Transverse colon (tissue), 4 donors: Measurements from ENCODE around the gene RAB2B. TPM values are rescaled to one million over a fixed set of nuclear protein-coding genes. Genes with fewer than 3 reads are reported as not detected.

Experiments
- DNase-seq: peaks from one replicate; pipeline ENCODE4 v3.0.0-alpha.2; 2019
- H3K27ac ChIP-seq, 4 donors: fragments of 200-600 bp; sonication (generic); 2 replicates each; pipeline ENCODE4 v1.5.1; 2016 to 2018; ENCODE audit warnings: inconsistent platforms in 4 of 4
- H3K27me3 ChIP-seq: fragments of 200-600 bp; sonication (generic); 2 replicates; pipeline ENCODE4 v1.5.1; 2017; ENCODE audit warnings: inconsistent platforms
- H3K36me3 ChIP-seq, 4 donors: fragments of 200-600 bp; sonication (generic); 2 replicates each; pipeline ENCODE4 v1.5.1; 2017 to 2019; ENCODE audit warnings: inconsistent platforms in 4 of 4
- H3K4me1 ChIP-seq, 4 donors: fragments of 200-600 bp; sonication (generic); 2 replicates each; pipeline ENCODE4 v1.5.1; 2017 to 2020; ENCODE audit warnings: inconsistent platforms in 4 of 4
- H3K4me3 ChIP-seq, 4 donors: fragments of 200-600 bp; sonication (generic); 1 replicate in 1 of 4; 2 replicates in 3 of 4; pipeline versions ENCODE4 v1.5.1 to v1.6.1; 2017 to 2019; ENCODE audit warnings: inconsistent platforms in 4 of 4
- H3K9me3 ChIP-seq, 2 donors: fragments of 200-600 bp; sonication (generic); 2 replicates each; pipeline ENCODE4 v1.5.1; 2017 to 2019; ENCODE audit warnings: inconsistent platforms in 2 of 2
- EP300 ChIP-seq: sonication (generic); formaldehyde crosslinking; IDR thresholded peaks from one replicate; pipeline ENCODE4 v1.6.1; 2017; ENCODE audit warnings: antibody characterized with exemption, low read depth
- POLR2A ChIP-seq: fragments of 450-650 bp; IDR thresholded peaks from one replicate; pipeline ENCODE4 v1.6.1; 2016; ENCODE audit warnings: antibody characterized with exemption, mild to moderate bottlenecking, moderate library complexity
- POLR2AphosphoS5 ChIP-seq, 3 donors: sonication (generic); formaldehyde crosslinking; IDR thresholded peaks; one replicate each; pipeline ENCODE4 v1.6.1; 2016; ENCODE audit warnings: antibody characterized with exemption in 3 of 3
- WGBS, 2 donors: methylation state at CpG; one replicate each; pipeline ENCODE4 v1.1.5; 2018; ENCODE audit warnings: low coverage in 1 of 2; 5-methylcytosine and 5-hydroxymethylcytosine counted together
- in situ Hi-C, 4 donors: fragments of 200-750 bp; cut with MboI; loops; one replicate each; pipeline versions ENCODE4 v1.15.0 to v1.15.1; 2017; ENCODE audit warnings: low sequenced_read_pairs in 3 of 4, low pct_ligation_motif_present in 1 of 4, low pct_unique_long_range_greater_than_20kb in 1 of 4
- intact Hi-C: fragments of 100-400 bp; cut with DNase I; formaldehyde crosslinking; loops from one replicate; pipeline ENCODE4 v1.15.1; 2023; ENCODE audit warnings: low total_unique reads
- total RNA-seq, 4 donors: library from RNA; depleted of rRNA; stranded (reverse); fragments of >200 nt; gene quantifications; one replicate each; pipeline ENCODE4 v1.1.0, GENCODE V29; 2016
- TF ChIP-seq, protein P1 (sequence below), 5 experiments: fragments of 200-600 bp in 3 of 5; fragments of 450-650 bp in 2 of 5; sonication (generic) in 3 of 5; IDR thresholded peaks; 1 replicate in 2 of 5; 2 replicates in 3 of 5; pipeline ENCODE4 v1.5.1; 2016 to 2017; ENCODE audit warnings: antibody characterized with exemption in 5 of 5, inconsistent platforms in 3 of 5, mild to moderate bottlenecking in 2 of 5, moderate library complexity in 1 of 5

Gene RAB2B
- total RNA-seq, 4 donors from 2014 or later, result 7.1 to 24.5 (median 13.7) TPM

DNA sequence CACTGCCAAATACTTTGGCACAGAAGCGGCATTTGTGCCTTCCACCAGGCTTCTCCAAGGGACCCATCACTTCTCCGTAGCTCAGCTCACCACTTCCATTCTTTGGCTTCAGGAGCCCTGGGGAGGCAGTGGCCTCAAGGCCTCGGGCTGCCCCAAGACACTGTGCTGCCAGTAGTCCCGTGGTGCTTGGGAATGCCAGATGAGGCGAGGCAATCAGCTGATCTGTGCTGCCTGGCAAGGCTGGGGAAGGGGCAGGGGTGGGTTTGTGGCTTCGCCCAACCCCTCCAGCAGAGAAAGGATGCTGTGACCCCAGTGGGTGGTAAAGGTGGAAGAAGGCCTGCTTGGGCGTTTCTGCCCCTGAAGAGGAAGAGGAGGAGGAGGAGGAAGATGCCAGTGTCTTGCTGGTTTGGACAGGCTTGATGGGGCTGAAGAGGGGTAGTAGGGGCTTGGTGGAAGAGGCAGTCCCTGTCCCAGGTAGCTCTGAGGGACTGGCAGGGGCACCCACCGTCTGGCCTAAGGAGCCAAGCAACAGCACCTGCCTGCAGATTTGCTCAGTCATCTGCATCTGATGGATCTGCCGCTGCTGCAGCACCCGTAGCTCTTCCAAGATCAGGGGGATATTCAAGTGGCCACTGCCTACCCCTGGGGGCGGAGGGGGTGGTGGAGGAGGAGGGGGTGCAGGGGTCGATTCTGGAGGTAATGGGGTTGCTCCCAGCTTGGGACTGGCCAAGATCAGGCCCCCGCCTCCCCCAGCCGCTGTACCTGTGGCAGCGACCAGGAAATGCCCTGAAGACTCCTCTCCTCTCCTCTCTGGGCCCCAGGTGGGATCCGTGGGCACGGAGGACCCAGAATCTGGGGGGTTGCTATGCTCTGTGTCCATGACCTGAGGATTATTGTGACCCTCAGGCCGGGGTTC, 48.1 kb upstream of the RAB2B start:
- peaks cover 0 to 15% (median 3%) of the 10 kb centered on the region in 4 donors for H3K4me1 ChIP-seq
- TF ChIP-seq, protein P1, sequence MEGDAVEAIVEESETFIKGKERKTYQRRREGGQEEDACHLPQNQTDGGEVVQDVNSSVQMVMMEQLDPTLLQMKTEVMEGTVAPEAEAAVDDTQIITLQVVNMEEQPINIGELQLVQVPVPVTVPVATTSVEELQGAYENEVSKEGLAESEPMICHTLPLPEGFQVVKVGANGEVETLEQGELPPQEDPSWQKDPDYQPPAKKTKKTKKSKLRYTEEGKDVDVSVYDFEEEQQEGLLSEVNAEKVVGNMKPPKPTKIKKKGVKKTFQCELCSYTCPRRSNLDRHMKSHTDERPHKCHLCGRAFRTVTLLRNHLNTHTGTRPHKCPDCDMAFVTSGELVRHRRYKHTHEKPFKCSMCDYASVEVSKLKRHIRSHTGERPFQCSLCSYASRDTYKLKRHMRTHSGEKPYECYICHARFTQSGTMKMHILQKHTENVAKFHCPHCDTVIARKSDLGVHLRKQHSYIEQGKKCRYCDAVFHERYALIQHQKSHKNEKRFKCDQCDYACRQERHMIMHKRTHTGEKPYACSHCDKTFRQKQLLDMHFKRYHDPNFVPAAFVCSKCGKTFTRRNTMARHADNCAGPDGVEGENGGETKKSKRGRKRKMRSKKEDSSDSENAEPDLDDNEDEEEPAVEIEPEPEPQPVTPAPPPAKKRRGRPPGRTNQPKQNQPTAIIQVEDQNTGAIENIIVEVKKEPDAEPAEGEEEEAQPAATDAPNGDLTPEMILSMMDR (IDR thresholded peaks at IDR 0.05), result no peak
- TF ChIP-seq POLR2AphosphoS5 (IDR thresholded peaks at IDR 0.05), result no peak
- no peak for TF ChIP-seq EP300
- TF ChIP-seq POLR2A, result no peak
- peak overlapping the region; percentile 70 to 84 (median 78) for H3K27ac ChIP-seq
- intact Hi-C loops (no loop called here), in situ Hi-C loops (no loop called here)
- peak overlapping the region in 2 of 4 donors; percentile 55 to 73 for H3K4me3 ChIP-seq
- no peaks in the 10 kb centered on the region for H3K27me3 ChIP-seq
- no peak for DNase-seq
- 80 to 88% methylated on average over 5 to 12 of the region's 18 CpGs for WGBS, 2 donors
- no peaks in the 10 kb centered on the region for H3K36me3 ChIP-seq
- no peaks in the 10 kb centered on the region for H3K9me3 ChIP-seq

DNA sequence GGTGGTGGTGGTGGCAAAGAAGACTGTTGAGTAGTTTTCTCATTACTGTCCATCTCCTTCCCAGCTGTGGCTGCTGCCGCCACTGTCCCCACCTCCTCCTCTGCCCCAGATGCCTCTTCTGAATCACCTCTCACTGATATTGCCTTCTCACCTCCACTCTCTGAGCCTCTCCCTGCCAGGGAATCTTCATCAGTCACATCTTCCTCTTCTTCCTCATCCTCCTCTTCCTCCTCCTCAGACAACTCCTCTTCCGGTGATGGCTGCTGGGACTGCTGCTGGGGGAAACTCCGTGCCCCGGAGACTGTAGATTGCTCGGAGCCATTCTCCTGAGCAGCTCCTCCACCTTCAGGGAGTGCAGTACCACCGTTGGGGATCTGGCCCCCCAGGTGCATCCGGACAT, 46.4 kb upstream of the RAB2B start:
- WGBS, 2 donors, result 89 to 91% methylated on average over 4 to 7 of the region's 7 CpGs
- H3K4me1 ChIP-seq, result peaks cover 0 to 15% (median 3%) of the 10 kb centered on the region in 4 donors
- DNase-seq, result no peak
- no peaks in the 10 kb centered on the region for H3K27me3 ChIP-seq
- no peak overlapping the region for H3K4me3 ChIP-seq
- TF ChIP-seq, protein P1 (IDR thresholded peaks at IDR 0.05), result no peak
- TF ChIP-seq POLR2A (no peak), EP300 (no peak), POLR2AphosphoS5 (IDR thresholded peaks at IDR 0.05) (no peak)
- H3K9me3 ChIP-seq, result no peaks in the 10 kb centered on the region
- intact Hi-C loops, result no loop called here
- no peaks in the 10 kb centered on the region for H3K36me3 ChIP-seq
- H3K27ac ChIP-seq, result no peak overlapping the region
- in situ Hi-C loops, result no loop called here

DNA sequence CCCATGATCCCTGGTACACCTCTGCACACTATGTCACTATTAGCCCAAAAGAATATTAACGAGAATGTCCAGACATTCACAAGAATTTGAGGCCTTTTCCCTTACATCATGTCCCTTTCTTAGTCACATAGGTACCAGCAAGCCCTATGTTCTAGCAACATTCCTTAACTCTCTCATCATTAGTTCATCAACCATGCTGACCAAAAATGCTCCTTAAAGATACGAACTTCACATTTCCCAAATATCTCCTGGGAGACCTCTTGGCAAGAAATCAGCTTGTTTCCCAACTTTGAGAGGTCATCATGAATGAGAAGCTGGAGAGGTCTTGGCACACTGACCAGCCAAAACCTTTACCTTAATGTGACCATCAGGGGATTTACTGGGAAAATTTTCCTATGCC, 44.7 kb upstream of the RAB2B start:
- Histone ChIP-seq H3K9me3 (no peaks in the 10 kb centered on the region), H3K27me3 (no peaks in the 10 kb centered on the region), H3K27ac (no peak overlapping the region), H3K36me3 (no peaks in the 10 kb centered on the region), H3K4me1 (peaks cover 0 to 9% (median under 1%) of the 10 kb centered on the region in 4 donors), H3K4me3 (no peak overlapping the region)
- in situ Hi-C loops (no loop called here), intact Hi-C loops (no loop called here)
- 73% methylated on average over 2 of the region's 2 CpGs; no CpG with 5 or more reads in 1 of the 2 donors for WGBS, 2 donors
- no peak for DNase-seq
- TF ChIP-seq POLR2A, result no peak
- TF ChIP-seq POLR2AphosphoS5 (IDR thresholded peaks at IDR 0.05), result no peak
- TF ChIP-seq, protein P1 (IDR thresholded peaks at IDR 0.05), result no peak
- TF ChIP-seq EP300, result no peak

DNA sequence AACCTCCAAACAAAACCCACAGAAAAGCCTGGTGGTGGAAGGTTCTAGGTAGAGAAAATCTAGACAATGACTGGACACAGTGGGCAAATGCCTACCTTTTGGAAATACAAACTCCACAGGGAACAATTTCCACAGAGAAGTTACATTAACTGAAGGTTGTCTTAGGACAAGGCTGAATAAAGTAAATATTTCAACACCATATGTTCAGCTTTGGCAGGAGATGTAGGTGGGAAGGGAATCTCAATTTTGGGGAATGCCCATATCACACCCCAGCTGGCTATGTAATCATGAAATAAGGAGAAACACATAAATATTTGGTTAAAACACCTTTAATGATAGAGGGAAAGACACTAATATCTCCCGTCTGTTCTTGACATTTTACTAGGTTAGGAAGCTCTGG, 44.0 kb upstream of the RAB2B start:
- 83 to 95% methylated on average over 1 of the region's 1 CpG for WGBS, 2 donors
- no peak for DNase-seq
- no peak overlapping the region for H3K27ac ChIP-seq
- no peak overlapping the region for H3K4me3 ChIP-seq
- H3K4me1 ChIP-seq, result peaks cover 0 to 5% (median 0%) of the 10 kb centered on the region in 4 donors
- no peaks in the 10 kb centered on the region for H3K36me3 ChIP-seq
- no peaks in the 10 kb centered on the region for H3K27me3 ChIP-seq
- intact Hi-C loops (no loop called here), in situ Hi-C loops (no loop called here)
- TF ChIP-seq POLR2A (no peak), POLR2AphosphoS5 (IDR thresholded peaks at IDR 0.05) (no peak), EP300 (no peak)
- TF ChIP-seq, protein P1 (IDR thresholded peaks at IDR 0.05), result no peak
- no peaks in the 10 kb centered on the region for H3K9me3 ChIP-seq
